IMR-90 (cell line): Measurements from ENCODE around the gene RYR3. TPM values are rescaled to one million over a fixed set of nuclear protein-coding genes. Genes with fewer than 3 reads are reported as not detected.

Experiments
- ATAC-seq: fragments of 200-7000 bp; cut with Tn5 transposase; 2 replicates; pipeline ENCODE4 v1.9.1; 2020; ENCODE audit warnings: low read depth, mild to moderate bottlenecking, moderate library complexity
- BruUV-seq: library from RNA; stranded (reverse); fragments of 400-500 nt; replicated peaks from 2 replicates; lab custom pipeline; 2021; lab: Mats Ljungman, UMichigan
- CTCF ChIA-PET: fragments of 300-600 bp; formaldehyde crosslinking; extraction: SDS; loops from one replicate; lab custom pipeline; 2021; ENCODE audit warnings: antibody characterized with exemption; lab: Yijun Ruan, JAX
- POLR2A ChIA-PET: fragments of 300-600 bp; sonication (Branson Sonifier 250); formaldehyde crosslinking; loops from one replicate; lab custom pipeline; 2022; ENCODE audit warnings: antibody characterized with exemption; ENCODE audit not compliant: unreplicated experiment; lab: Charles Lee
- DNase-seq: peaks from one replicate; pipeline ENCODE4 v3.0.0; 2013
- H2AFZ ChIP-seq: replicated peaks from 2 replicates; pipeline ENCODE3; 2013; ENCODE audit warnings: low read length, mild to moderate bottlenecking; ENCODE audit not compliant: poor library complexity
- H2AK5ac ChIP-seq: 2 replicates; pipeline ENCODE4 v1.6.1; 2013; ENCODE audit warnings: low read depth, low read length, inconsistent platforms
- H2AK9ac ChIP-seq: replicated peaks from 2 replicates; pipeline ENCODE3; 2013; ENCODE audit warnings: mild to moderate bottlenecking, low read depth, low read length, moderate library complexity; ENCODE audit not compliant: poor library complexity
- H2BK120ac ChIP-seq: 2 replicates; pipeline ENCODE4 v1.6.1; 2013; ENCODE audit warnings: low read depth, low read length, inconsistent platforms
- H2BK15ac ChIP-seq: 3 replicates; pipeline ENCODE4 v1.6.1; 2013; ENCODE audit warnings: low read depth, low read length, inconsistent platforms
- H2BK20ac ChIP-seq: 2 replicates; pipeline ENCODE4 v1.6.1; 2013; ENCODE audit warnings: low read depth, mild to moderate bottlenecking, inconsistent platforms, low read length, moderate library complexity
- H2BK5ac ChIP-seq: 2 replicates; pipeline ENCODE4 v1.6.1; 2013; ENCODE audit warnings: mild to moderate bottlenecking, low read depth, low read length, inconsistent platforms; ENCODE audit not compliant: poor library complexity, severe bottlenecking
- H3K14ac ChIP-seq: replicated peaks from 2 replicates; pipeline ENCODE4 v1.6.1; 2013; ENCODE audit warnings: low read depth, low read length, inconsistent platforms
- H3K18ac ChIP-seq: 2 replicates; pipeline ENCODE4 v1.6.1; 2013; ENCODE audit warnings: low read depth, low read length, control low read depth
- H3K23ac ChIP-seq: 2 replicates; pipeline ENCODE4 v1.6.1; 2013; ENCODE audit warnings: low read depth, low read length, inconsistent platforms
- H3K27ac ChIP-seq: 2 replicates; pipeline ENCODE4 v1.5.1; 2013; ENCODE audit warnings: mild to moderate bottlenecking, control low read depth, low read length; ENCODE audit not compliant: insufficient read depth
- H3K27me3 ChIP-seq: 2 replicates; pipeline ENCODE4 v1.6.1; 2013; ENCODE audit warnings: low read length; ENCODE audit not compliant: control insufficient read depth, insufficient read depth
- H3K36me3 ChIP-seq: 2 replicates; pipeline ENCODE4 v1.6.1; 2013; ENCODE audit warnings: low read length, mixed read lengths; ENCODE audit not compliant: control insufficient read depth, insufficient read depth
- H3K4ac ChIP-seq: 2 replicates; pipeline ENCODE4 v1.6.1; 2013; ENCODE audit warnings: low read depth, low read length, inconsistent platforms
- H3K4me1 ChIP-seq: 2 replicates; pipeline ENCODE4 v1.6.1; 2013; ENCODE audit warnings: low read length, mixed read lengths; ENCODE audit not compliant: control insufficient read depth, insufficient read depth
- H3K4me2 ChIP-seq: 2 replicates; pipeline ENCODE4 v1.6.1; 2013; ENCODE audit warnings: low read depth, mild to moderate bottlenecking, control low read depth, low read length, moderate library complexity
- H3K4me3 ChIP-seq: 2 replicates; pipeline ENCODE4 v1.5.1; 2013; ENCODE audit warnings: low read depth, mild to moderate bottlenecking, control low read depth, low read length, moderate library complexity; ENCODE audit not compliant: insufficient read depth
- H3K56ac ChIP-seq: 2 replicates; pipeline ENCODE4 v1.6.1; 2013; ENCODE audit warnings: low read length, inconsistent platforms; ENCODE audit not compliant: insufficient read depth; ENCODE audit errors: extremely low read depth
- H3K79me1 ChIP-seq, 2 experiments: 2 replicates each; pipeline ENCODE4 v1.6.1; 2013; ENCODE audit warnings: low read length in 2 of 2, inconsistent platforms in 1 of 2, low read depth in 1 of 2
- H3K9ac ChIP-seq: 2 replicates; pipeline ENCODE4 v1.6.1; 2013; ENCODE audit warnings: low read depth, low read length, control low read depth
- H3K9me1 ChIP-seq: 2 replicates; pipeline ENCODE4 v1.6.1; 2013; ENCODE audit warnings: low read length, inconsistent platforms; ENCODE audit not compliant: insufficient read depth
- H3K9me3 ChIP-seq: 2 replicates; pipeline ENCODE4 v1.6.1; 2013; ENCODE audit warnings: low read length; ENCODE audit not compliant: control insufficient read depth, insufficient read depth
- H4K20me1 ChIP-seq: 2 replicates; pipeline ENCODE4 v1.6.1; 2013; ENCODE audit warnings: low read length, inconsistent platforms; ENCODE audit not compliant: insufficient read depth
- H4K5ac ChIP-seq: 2 replicates; pipeline ENCODE4 v1.6.1; 2013; ENCODE audit warnings: mild to moderate bottlenecking, low read depth, low read length, control low read depth
- H4K8ac ChIP-seq, 2 experiments: 2 replicates each; pipeline ENCODE4 v1.6.1; 2013; ENCODE audit warnings: low read depth in 2 of 2, low read length in 2 of 2, control low read depth in 1 of 2, inconsistent platforms in 1 of 2
- H4K91ac ChIP-seq: 2 replicates; pipeline ENCODE4 v1.6.1; 2013; ENCODE audit warnings: low read depth, low read length, inconsistent platforms; ENCODE audit not compliant: insufficient read depth
- BHLHE40 ChIP-seq: fragments of 150-350 bp; IDR thresholded peaks from 2 replicates; pipeline ENCODE4 v1.6.1; 2016; ENCODE audit warnings: mild to moderate bottlenecking, low read depth, low read length
- CHD1 ChIP-seq: IDR thresholded peaks from 2 replicates; pipeline ENCODE4 v1.6.1; 2012; ENCODE audit warnings: low read depth, low read length, improper control_type of control experiment
- ELK1 ChIP-seq: fragments of 150-350 bp; IDR thresholded peaks from 2 replicates; pipeline ENCODE4 v1.6.1; 2016; ENCODE audit warnings: low read depth, mild to moderate bottlenecking, low read length, moderate library complexity, borderline replicate concordance
- MXI1 ChIP-seq: IDR thresholded peaks from 2 replicates; pipeline ENCODE4 v1.6.1; 2012; ENCODE audit warnings: low read depth, mild to moderate bottlenecking, low read length, moderate library complexity, borderline replicate concordance
- NFE2L2 ChIP-seq: fragments of 150-350 bp; IDR thresholded peaks from 2 replicates; pipeline ENCODE4 v1.6.1; 2016; ENCODE audit warnings: low read depth, mild to moderate bottlenecking, low read length
- RAD21 ChIP-seq: IDR thresholded peaks from 2 replicates; pipeline ENCODE4 v1.6.1; 2012; ENCODE audit warnings: low read length, improper control_type of control experiment
- RFX5 ChIP-seq: IDR thresholded peaks from 2 replicates; pipeline ENCODE4 v1.8.0; 2012; ENCODE audit warnings: low read depth, mild to moderate bottlenecking, low read length, moderate library complexity
- WGBS, 2 experiments: methylation state at CpG; one replicate each; pipeline versions ENCODE4 v1.1.5 to v1.1.7; 2013; ENCODE audit warnings: missing lambda C conversion rate in 2 of 2; ENCODE audit not compliant: insufficient read length in 1 of 2; ENCODE audit errors: extremely low coverage in 2 of 2; 5-methylcytosine and 5-hydroxymethylcytosine counted together
- dilution Hi-C: fragments of 300-500 bp; cut with HindIII; formaldehyde crosslinking; loops from one replicate; pipeline ENCODE4 v1.14.3; 2018; ENCODE audit warnings: low sequenced_read_pairs; ENCODE audit not compliant: unreplicated experiment
- in situ Hi-C: fragments of 300-500 bp; cut with MboI; formaldehyde crosslinking; loops from 3 replicates; pipeline ENCODE4 v1.14.3; 2019; ENCODE audit warnings: low sequenced_read_pairs, inconsistent platforms, mixed read lengths
- intact Hi-C: fragments of 100-400 bp; cut with micrococcal nuclease; formaldehyde crosslinking; loops from 2 replicates; pipeline ENCODE4 v1.10.0; 2022
- polyA plus RNA-seq, 3 experiments: library from polyadenylated mRNA; depleted of rRNA; stranded (reverse); fragments of >200 nt; gene quantifications; 2 replicates each; pipeline ENCODE4 v1.2.3, GENCODE V29; 2012; ENCODE audit warnings: low replicate concordance in 1 of 3
- total RNA-seq: library from RNA; depleted of rRNA; stranded (reverse); fragments of >200 nt; gene quantifications from 2 replicates; pipeline ENCODE4 v1.2.3, GENCODE V29; 2012

Gene RYR3
- total and polyA plus RNA-seq, 2 of the 4 experiments (the other 2 are of a cell fraction) = 0.18 TPM; not detected in 1

GRCh38 chr15:33600212-33600611 is 289.4 kb downstream of the RYR3 start:
- no peak for ATAC-seq
- H3K4me1 ChIP-seq = no peaks in the 10 kb centered on the region
- no peaks in the 10 kb centered on the region for H3K36me3 ChIP-seq
- intact Hi-C loops (no loop called here), in situ Hi-C loops (no loop called here), dilution Hi-C loops (no loop called here)
- H2BK15ac ChIP-seq = no peak overlapping the region
- H3K9ac ChIP-seq = no peak overlapping the region
- H3K14ac ChIP-seq = no peak overlapping the region
- no peak overlapping the region for H2AK9ac ChIP-seq
- no peak overlapping the region for H3K27ac ChIP-seq
- H3K4me3 ChIP-seq = no peak overlapping the region
- no peak overlapping the region for H4K91ac ChIP-seq
- ChIA-PET CTCF (no interaction called here), POLR2A (no interaction called here)
- H3K9me1 ChIP-seq = no peaks in the 10 kb centered on the region
- DNase-seq = no peak
- H3K79me1 ChIP-seq = no peaks in the 10 kb centered on the region
- no peak overlapping the region for H2BK5ac ChIP-seq
- H2AFZ ChIP-seq = no peak overlapping the region
- TF ChIP-seq RAD21 = no peak
- TF ChIP-seq CHD1 = no peak
- TF ChIP-seq BHLHE40 = no peak
- no peak for TF ChIP-seq ELK1
- TF ChIP-seq RFX5 = no peak
- TF ChIP-seq MXI1 = no peak
- TF ChIP-seq NFE2L2 = no peak
- no peak overlapping the region for H4K8ac ChIP-seq
- no peak overlapping the region for H2BK20ac ChIP-seq
- H4K20me1 ChIP-seq = no peaks in the 10 kb centered on the region
- no peaks in the 10 kb centered on the region for H3K27me3 ChIP-seq
- H3K4ac ChIP-seq = no peak overlapping the region
- no peak overlapping the region for H3K18ac ChIP-seq
- H3K56ac ChIP-seq = no peak overlapping the region
- no peak overlapping the region for H2AK5ac ChIP-seq
- WGBS, 2 experiments = 42% methylated on average over 3 of the region's 7 CpGs; no CpG with 5 or more reads in 1 of the 2 experiments
- BruUV-seq = no TSS peak
- H4K5ac ChIP-seq = no peak overlapping the region
- H2BK120ac ChIP-seq = no peak overlapping the region
- H3K23ac ChIP-seq = no peak overlapping the region
- H3K4me2 ChIP-seq = no peak overlapping the region
- H3K9me3 ChIP-seq = no peaks in the 10 kb centered on the region
